Keratinocyte (primary cell): ENCODE data around the gene CCDC68. TPM values are rescaled to one million over a fixed set of nuclear protein-coding genes. Genes with fewer than 3 reads are reported as not detected.
A peak's percentile ranks its signal among the peaks of the same experiment; 100 is the strongest.

ENCODE experiments used
- DNase-seq: peaks from one replicate; pipeline ENCODE4 v3.0.0-alpha.2; 2011; ENCODE audit warnings: low read depth, missing footprints, low spot score
- FAIRE-seq: peaks from 2 replicates; lab custom pipeline; 2011; peaks lifted over from hg19 to GRCh38; lab: Jason Lieb, UNC
- H2AFZ ChIP-seq: 2 replicates; pipeline ENCODE4 v1.6.0; 2012; ENCODE audit warnings: low read length, control low read depth, inconsistent platforms; ENCODE audit not compliant: control insufficient read depth
- H3K27ac ChIP-seq: 2 replicates; pipeline ENCODE4 v1.5.1; 2011; ENCODE audit warnings: low read length; ENCODE audit not compliant: control insufficient read depth, insufficient read depth
- H3K27me3 ChIP-seq: 3 replicates; pipeline ENCODE4 v1.6.0; 2011; ENCODE audit warnings: low read length; ENCODE audit not compliant: control insufficient read depth, insufficient read depth; ENCODE audit errors: extremely low read depth
- H3K36me3 ChIP-seq, 2 experiments: 2 replicates in 1 of 2; 3 replicates in 1 of 2; pipeline ENCODE4 v1.5.1; 2011; ENCODE audit warnings: low read length in 2 of 2, mild to moderate bottlenecking in 1 of 2; ENCODE audit not compliant: control insufficient read depth in 2 of 2, insufficient read depth in 2 of 2; ENCODE audit errors: extremely low read depth in 1 of 2
- H3K4me1 ChIP-seq: 3 replicates; pipeline ENCODE4 v1.5.1; 2011; ENCODE audit warnings: low read length; ENCODE audit not compliant: control insufficient read depth, insufficient read depth; ENCODE audit errors: extremely low read depth
- H3K4me2 ChIP-seq: 3 replicates; pipeline ENCODE4 v1.6.0; 2011; ENCODE audit warnings: low read depth, low read length; ENCODE audit not compliant: control insufficient read depth, insufficient read depth; ENCODE audit errors: extremely low read depth
- H3K4me3 ChIP-seq, 3 experiments: fragments of 200-600 bp in 1 of 3; sonication (generic) in 1 of 3; 2 replicates in 2 of 3; 3 replicates in 1 of 3; pipeline ENCODE4 v1.5.1; 2011 to 2016; ENCODE audit warnings: low read length in 3 of 3, mild to moderate bottlenecking in 3 of 3, control low read depth in 2 of 3, inconsistent platforms in 1 of 3, low read depth in 1 of 3, mixed read lengths in 1 of 3, mixed run types in 1 of 3, moderate library complexity in 1 of 3; ENCODE audit not compliant: control insufficient read depth in 2 of 3, insufficient read depth in 2 of 3; ENCODE audit errors: extremely low read depth in 1 of 3
- H3K79me2 ChIP-seq: 2 replicates; pipeline ENCODE4 v1.6.0; 2012; ENCODE audit warnings: low read length; ENCODE audit not compliant: control insufficient read depth, insufficient read depth
- H3K9ac ChIP-seq: 3 replicates; pipeline ENCODE4 v1.6.0; 2011; ENCODE audit warnings: low read length; ENCODE audit not compliant: control insufficient read depth, insufficient read depth; ENCODE audit errors: extremely low read depth
- H3K9me1 ChIP-seq: 3 replicates; pipeline ENCODE4 v1.6.0; 2011; ENCODE audit warnings: low read length; ENCODE audit not compliant: control insufficient read depth, insufficient read depth; ENCODE audit errors: extremely low read depth
- H3K9me3 ChIP-seq: 2 replicates; pipeline ENCODE4 v1.5.1; 2012; ENCODE audit warnings: low read depth, low read length; ENCODE audit not compliant: control insufficient read depth
- H4K20me1 ChIP-seq: 3 replicates; pipeline ENCODE4 v1.6.0; 2011; ENCODE audit warnings: low read length; ENCODE audit not compliant: control insufficient read depth, insufficient read depth; ENCODE audit errors: extremely low read depth
- CTCF ChIP-seq, 3 experiments: IDR thresholded peaks in 1 of 3; conservative IDR thresholded peaks in 1 of 3; optimal IDR thresholded peaks in 1 of 3; 2 replicates in 2 of 3; 3 replicates in 1 of 3; pipeline versions ENCODE3 to v1.5.1; 2011; ENCODE audit warnings: low read length in 3 of 3, mild to moderate bottlenecking in 3 of 3, moderate library complexity in 2 of 3, control low read depth in 1 of 3, inconsistent platforms in 1 of 3; ENCODE audit not compliant: insufficient read depth in 2 of 3; ENCODE audit errors: extremely low read depth in 1 of 3
- EZH2 ChIP-seq: IDR thresholded peaks from one replicate; pipeline ENCODE4 v1.6.1; 2012; ENCODE audit warnings: inconsistent platforms, mild to moderate bottlenecking, low read length, moderate library complexity
- dilution Hi-C: fragments of 300-500 bp; cut with MboI; formaldehyde crosslinking; loops from one replicate; pipeline ENCODE4 v1.7.0; 2020; ENCODE audit warnings: low sequenced_read_pairs; ENCODE audit not compliant: extremely low pct_ligation_motif_present
- polyA plus RNA-seq, 5 experiments: library from polyadenylated mRNA; depleted of rRNA in 3 of 5; stranded (reverse) in 3 of 5; stranded (forward) in 1 of 5; unstranded in 1 of 5; fragments of >200 nt; gene quantifications; 1 replicate in 1 of 5; 2 replicates in 3 of 5; 3 replicates in 1 of 5; pipeline versions ENCODE4 v1.2.1 to v1.2.3, GENCODE V29; 2011 to 2012; ENCODE audit warnings: missing spikeins in 2 of 5, low read depth in 1 of 5, low replicate concordance in 1 of 5

CCDC68 gene
- polyA plus RNA-seq, 1 donor (not counting 4 experiments of a cell fraction or from before 2014, with no cell fraction given), result 2.7 TPM

GRCh38 chr18:54881229-54881768 lies 78.0 kb downstream of the CCDC68 start:
- no peak overlapping the region for H2AFZ ChIP-seq
- TF ChIP-seq CTCF (optimal IDR thresholded peaks at IDR 0.05 in 1 of 3, IDR thresholded peaks at IDR 0.05 in 1 of 3, conservative IDR thresholded peaks at IDR 0.05 in 1 of 3; ENCODE audit: extremely low read depth in 1 of 3, insufficient read depth in 2 of 3, low read length in 3 of 3), result no peak
- TF ChIP-seq EZH2, result no peak
- peaks cover 16% of the 10 kb centered on the region for H3K4me1 ChIP-seq
- H3K79me2 ChIP-seq, result no peaks in the 10 kb centered on the region
- no peak for DNase-seq
- peaks cover 0 to 2% of the 10 kb centered on the region in 2 experiments for H3K36me3 ChIP-seq
- no peaks in the 10 kb centered on the region for H3K9me3 ChIP-seq
- H3K27me3 ChIP-seq, result no peaks in the 10 kb centered on the region
- no peak overlapping the region for H3K4me3 ChIP-seq
- H3K9me1 ChIP-seq, result no peaks in the 10 kb centered on the region
- peak overlapping the region; percentile 12 for H3K4me2 ChIP-seq
- H3K27ac ChIP-seq, result peak overlapping the region; percentile 65
- FAIRE-seq, result no peak
- dilution Hi-C loops, result no loop called here
- H4K20me1 ChIP-seq, result no peaks in the 10 kb centered on the region
- no peak overlapping the region for H3K9ac ChIP-seq

GRCh38 chr18:54880395-54881105 lies 78.7 kb downstream of the CCDC68 start:
- dilution Hi-C loops, result no loop called here
- Histone ChIP-seq H4K20me1 (no peaks in the 10 kb centered on the region), H3K9me3 (no peaks in the 10 kb centered on the region), H3K79me2 (no peaks in the 10 kb centered on the region), H3K27ac (peak overlapping the region; percentile 65), H3K9ac (no peak overlapping the region), H3K4me3 (no peak overlapping the region), H3K4me2 (peak overlapping the region; percentile 34), H2AFZ (no peak overlapping the region), H3K36me3 (peaks cover 0 to 2% of the 10 kb centered on the region in 2 experiments), H3K4me1 (peaks cover 16% of the 10 kb centered on the region), H3K27me3 (no peaks in the 10 kb centered on the region), H3K9me1 (no peaks in the 10 kb centered on the region)
- peak; percentile 90 for FAIRE-seq
- TF ChIP-seq CTCF (optimal IDR thresholded peaks at IDR 0.05 in 1 of 3, IDR thresholded peaks at IDR 0.05 in 1 of 3, conservative IDR thresholded peaks at IDR 0.05 in 1 of 3; ENCODE audit: extremely low read depth in 1 of 3, insufficient read depth in 2 of 3, low read length in 3 of 3) (no peak), EZH2 (no peak)
- peak; percentile 68 for DNase-seq
